ENCODE measurements around the gene CCDC57. TPM values are rescaled to one million over a fixed set of nuclear protein-coding genes. Genes with fewer than 3 reads are reported as not detected.

Gene CCDC57
- total and polyA plus RNA-seq, 11 donors, result 4.3 to 17.6 (median 9.5) TPM

GRCh38 chr17:82161216-82161615 is 51.4 kb downstream of the CCDC57 start:
- Histone ChIP-seq H3K4me3 (no peak overlapping the region), H3K9me3 (no peaks in the 10 kb centered on the region), H3K36me3 (peaks cover 0 to 40% (median 24%) of the 10 kb centered on the region in 9 donors), H3K4me1 (no peaks in the 10 kb centered on the region), H3K27ac (no peak overlapping the region), H3K27me3 (no peaks in the 10 kb centered on the region)
- ATAC-seq (no peak), DNase-seq (no peak)
- intact Hi-C loops (cut with DNase I), result no loop called here
- 84 to 89% (median 88%) methylated on average over 8 of the region's 8 CpGs for WGBS, 4 donors
- TF ChIP-seq POLR2A (IDR thresholded peaks at IDR 0.05), result no peak
- TF ChIP-seq CTCF (IDR thresholded peaks at IDR 0.05), result no peak

- intact Hi-C loops (cut with DNase I), result no loop called here
- peaks cover 0 to 33% (median 16%) of the 10 kb centered on the region in 9 donors for H3K36me3 ChIP-seq
These were observed 52.6 kb downstream of the CCDC57 start for GRCh38 chr17:82160075-82160474.

GRCh38 chr17:82158825-82159224 is 53.8 kb downstream of the CCDC57 start:
- Histone ChIP-seq H3K27ac (no peak overlapping the region), H3K4me3 (no peak overlapping the region), H3K27me3 (no peaks in the 10 kb centered on the region), H3K9me3 (no peaks in the 10 kb centered on the region), H3K4me1 (peaks cover 0 to 3% (median 0%) of the 10 kb centered on the region in 12 donors), H3K36me3 (peaks cover 0 to 37% (median 16%) of the 10 kb centered on the region in 9 donors)
- 86 to 91% (median 90%) methylated on average over 10 of the region's 10 CpGs for WGBS, 4 donors
- no peak for ATAC-seq
- TF ChIP-seq CTCF (IDR thresholded peaks at IDR 0.05), result no peak
- TF ChIP-seq POLR2A (IDR thresholded peaks at IDR 0.05), result no peak
- intact Hi-C loops (cut with DNase I), result loop anchor here in 2 of 10 donors (5.0 to 10.0 kb wide), 2 partner anchors 194 to 197 kb away; partner anchors contain the start of gene NOTUM (in 2 of the 2)
- no peak for DNase-seq

More at GRCh38 chr17:82160075-82160474, 52.6 kb downstream of the CCDC57 start:
- 72 to 78% (median 77%) methylated on average over 5 of the region's 5 CpGs for whole genome bisulfite sequencing, 4 donors
- ATAC-seq (no peak), DNase-seq (no peak)
- H3K4me1 ChIP-seq, result no peaks in the 10 kb centered on the region
- H3K4me3 ChIP-seq, result no peak overlapping the region
- no peaks in the 10 kb centered on the region for H3K9me3 ChIP-seq
- TF ChIP-seq POLR2A (IDR thresholded peaks at IDR 0.05) (no peak), CTCF (IDR thresholded peaks at IDR 0.05) (no peak)
- H3K27ac ChIP-seq, result no peak overlapping the region
- H3K27me3 ChIP-seq, result no peaks in the 10 kb centered on the region

GRCh38 chr17:82157046-82158035 is 55.3 kb downstream of the CCDC57 start:
- DNase-seq (no peak), ATAC-seq (no peak)
- Histone ChIP-seq H3K4me3 (no peak overlapping the region), H3K27me3 (no peaks in the 10 kb centered on the region), H3K4me1 (peaks cover 0 to 5% (median 0%) of the 10 kb centered on the region in 12 donors), H3K9me3 (no peaks in the 10 kb centered on the region), H3K27ac (no peak overlapping the region), H3K36me3 (peaks cover 0 to 29% (median 11%) of the 10 kb centered on the region in 9 donors)
- no peak for TF ChIP-seq POLR2A (IDR thresholded peaks at IDR 0.05)
- TF ChIP-seq CTCF (IDR thresholded peaks at IDR 0.05), result no peak
- intact Hi-C loops (cut with DNase I), result loop anchor here in 2 of 10 donors (5.0 to 10.0 kb wide), 2 partner anchors 193 to 195 kb away; partner anchors contain the start of gene NOTUM (in 2 of the 2)
- whole genome bisulfite sequencing, 4 donors, result 86 to 91% (median 90%) methylated on average over 20 to 36 of the region's 36 CpGs

All from heart left ventricle (tissue), 16 donors.